ENCODE data around the gene PDSS2.

PDSS2 gene

GRCh38 chr6:107129370-107129925 is 329.9 kb downstream of the PDSS2 start:
- peak in 1 of 2 donors; percentile 41 for DNase-seq (ENCODE audit: low read depth in 2 of 2)
- H3K4me3 ChIP-seq (replicated peaks in 1 of 2; ENCODE audit: low read depth in 2 of 2, low read length in 2 of 2) = no peak overlapping the region
- no peak for TF ChIP-seq CTCF (IDR thresholded peaks at IDR 0.05; ENCODE audit: low read depth, low read length)

GRCh38 chr6:107128577-107128976 is 330.8 kb downstream of the PDSS2 start:
- TF ChIP-seq CTCF (IDR thresholded peaks at IDR 0.05; ENCODE audit: low read depth, low read length) = no peak
- no peak overlapping the region for H3K4me3 ChIP-seq (replicated peaks in 1 of 2; ENCODE audit: low read depth in 2 of 2, low read length in 2 of 2)
- DNase-seq (ENCODE audit: low read depth in 2 of 2) = peak; percentile 20 to 32

GRCh38 chr6:107128175-107128574 is 331.2 kb downstream of the PDSS2 start:
- DNase-seq (ENCODE audit: low read depth in 2 of 2) = peak; percentile 72 to 75
- no peak overlapping the region for H3K4me3 ChIP-seq (replicated peaks in 1 of 2; ENCODE audit: low read depth in 2 of 2, low read length in 2 of 2)
- no peak for TF ChIP-seq CTCF (IDR thresholded peaks at IDR 0.05; ENCODE audit: low read depth, low read length)

- no peak for TF ChIP-seq CTCF (IDR thresholded peaks at IDR 0.05; ENCODE audit: low read depth, low read length)
- no peak for DNase-seq (ENCODE audit: low read depth in 2 of 2)
- no peak overlapping the region for H3K4me3 ChIP-seq (replicated peaks in 1 of 2; ENCODE audit: low read depth in 2 of 2, low read length in 2 of 2)
Observed at GRCh38 chr6:107125771-107126170, 333.6 kb downstream of the PDSS2 start.

GRCh38 chr6:107124934-107125348 is 334.4 kb downstream of the PDSS2 start:
- no peak for TF ChIP-seq CTCF (IDR thresholded peaks at IDR 0.05; ENCODE audit: low read depth, low read length)
- DNase-seq (ENCODE audit: low read depth in 2 of 2) = no peak
- H3K4me3 ChIP-seq (replicated peaks in 1 of 2; ENCODE audit: low read depth in 2 of 2, low read length in 2 of 2) = no peak overlapping the region

- no peak for TF ChIP-seq CTCF (IDR thresholded peaks at IDR 0.05; ENCODE audit: low read depth, low read length)
- no peak overlapping the region for H3K4me3 ChIP-seq (replicated peaks in 1 of 2; ENCODE audit: low read depth in 2 of 2, low read length in 2 of 2)
- no peak for DNase-seq (ENCODE audit: low read depth in 2 of 2)
Observed at GRCh38 chr6:107123501-107123900, 335.9 kb downstream of the PDSS2 start.

- DNase-seq (ENCODE audit: low read depth in 2 of 2) = no peak
- no peak for TF ChIP-seq CTCF (IDR thresholded peaks at IDR 0.05; ENCODE audit: low read depth, low read length)
- H3K4me3 ChIP-seq (replicated peaks in 1 of 2; ENCODE audit: low read depth in 2 of 2, low read length in 2 of 2) = no peak overlapping the region
Observed at GRCh38 chr6:107122748-107123147, 336.6 kb downstream of the PDSS2 start.
